ENCODE measurements around the gene TCP10L.

- TF ChIP-seq, protein P1, sequence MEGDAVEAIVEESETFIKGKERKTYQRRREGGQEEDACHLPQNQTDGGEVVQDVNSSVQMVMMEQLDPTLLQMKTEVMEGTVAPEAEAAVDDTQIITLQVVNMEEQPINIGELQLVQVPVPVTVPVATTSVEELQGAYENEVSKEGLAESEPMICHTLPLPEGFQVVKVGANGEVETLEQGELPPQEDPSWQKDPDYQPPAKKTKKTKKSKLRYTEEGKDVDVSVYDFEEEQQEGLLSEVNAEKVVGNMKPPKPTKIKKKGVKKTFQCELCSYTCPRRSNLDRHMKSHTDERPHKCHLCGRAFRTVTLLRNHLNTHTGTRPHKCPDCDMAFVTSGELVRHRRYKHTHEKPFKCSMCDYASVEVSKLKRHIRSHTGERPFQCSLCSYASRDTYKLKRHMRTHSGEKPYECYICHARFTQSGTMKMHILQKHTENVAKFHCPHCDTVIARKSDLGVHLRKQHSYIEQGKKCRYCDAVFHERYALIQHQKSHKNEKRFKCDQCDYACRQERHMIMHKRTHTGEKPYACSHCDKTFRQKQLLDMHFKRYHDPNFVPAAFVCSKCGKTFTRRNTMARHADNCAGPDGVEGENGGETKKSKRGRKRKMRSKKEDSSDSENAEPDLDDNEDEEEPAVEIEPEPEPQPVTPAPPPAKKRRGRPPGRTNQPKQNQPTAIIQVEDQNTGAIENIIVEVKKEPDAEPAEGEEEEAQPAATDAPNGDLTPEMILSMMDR (IDR thresholded peaks at IDR 0.05) = no peak
- TF ChIP-seq POLR2AphosphoS5 (IDR thresholded peaks at IDR 0.05) (no peak), EP300 (IDR thresholded peaks at IDR 0.05) (no peak), POLR2A (IDR thresholded peaks at IDR 0.05) (no peak)
These were observed 7.7 kb upstream of the TCP10L start for GRCh38 chr21:32592929-32593502.
